B cell (primary cell): ENCODE results near the gene QKI. TPM values are rescaled to one million over a fixed set of nuclear protein-coding genes. Genes with fewer than 3 reads are reported as not detected.
"Not testable (repeated sequence)": the region's sequence is repeated elsewhere in the genome, so short reads cannot be mapped to it uniquely, and the experiment has no call there.

Experiments used
- ATAC-seq: fragments of 200-7000 bp; cut with Tn5 transposase; one replicate; pipeline ENCODE4 v1.10.0; 2021; ENCODE audit warnings: low read depth, mild to moderate bottlenecking, moderate number of reproducible peaks, moderate library complexity
- CTCF ChIA-PET: fragments of 350-600 bp; sonication (Branson Sonifier 250); formaldehyde crosslinking; loops from one replicate; lab custom pipeline; 2021; ENCODE audit warnings: antibody characterized with exemption, inconsistent platforms; lab: Charles Lee
- POLR2A ChIA-PET: fragments of 350-600 bp; sonication (Branson Sonifier 250); formaldehyde crosslinking; loops from one replicate; lab custom pipeline; 2021; ENCODE audit warnings: antibody characterized with exemption; lab: Charles Lee
- DNase-seq: peaks from one replicate; pipeline ENCODE4 v3.0.0; 2013
- H2AFZ ChIP-seq: 2 replicates; pipeline ENCODE4 v1.6.1; 2012; ENCODE audit warnings: mild to moderate bottlenecking, low read depth, low read length; ENCODE audit not compliant: insufficient read depth, poor library complexity, severe bottlenecking
- H3K27ac ChIP-seq, 2 donors: 1 replicate in 1 of 2; 2 replicates in 1 of 2; pipeline ENCODE4 v1.5.1; 2012 to 2013; ENCODE audit warnings: low read length in 2 of 2, mild to moderate bottlenecking in 2 of 2, moderate library complexity in 1 of 2
- H3K27me3 ChIP-seq, 4 experiments: fragments of 200-600 bp in 1 of 4; sonication (generic) in 1 of 4; replicated peaks in 1 of 4; 1 replicate in 2 of 4; 2 replicates in 2 of 4; pipeline versions ENCODE4 v1.6.1 to v1.7.0; 2013 to 2016; ENCODE audit warnings: low read length in 3 of 4, mild to moderate bottlenecking in 2 of 4, mixed read lengths in 1 of 4, moderate library complexity in 1 of 4; ENCODE audit not compliant: insufficient read depth in 4 of 4, control insufficient read depth in 3 of 4; ENCODE audit errors: control extremely low read depth in 1 of 4
- H3K36me3 ChIP-seq, 2 experiments: replicated peaks in 1 of 2; 1 replicate in 1 of 2; 2 replicates in 1 of 2; pipeline versions ENCODE4 v1.6.1 to v1.7.1; 2013; ENCODE audit warnings: low read length in 1 of 2; ENCODE audit not compliant: insufficient read depth in 2 of 2, control insufficient read depth in 1 of 2; ENCODE audit errors: control extremely low read depth in 1 of 2, extremely low read depth in 1 of 2
- H3K4me1 ChIP-seq, 2 donors: fragments of 200-600 bp in 1 of 2; sonication (generic) in 1 of 2; 1 replicate in 1 of 2; 2 replicates in 1 of 2; pipeline versions ENCODE4 v1.5.1 to v1.6.1; 2013 to 2017; ENCODE audit warnings: low read length in 2 of 2; ENCODE audit not compliant: control insufficient read depth in 2 of 2, insufficient read depth in 2 of 2
- H3K4me2 ChIP-seq: replicated peaks from 2 replicates; pipeline ENCODE3; 2012; ENCODE audit warnings: mild to moderate bottlenecking, low read depth, low read length; ENCODE audit not compliant: poor library complexity, severe bottlenecking
- H3K4me3 ChIP-seq, 5 experiments: fragments of 200-600 bp in 1 of 5; sonication (generic) in 1 of 5; 1 replicate in 3 of 5; 2 replicates in 2 of 5; pipeline versions ENCODE4 v1.5.1 to v1.7.0; 2011 to 2016; ENCODE audit warnings: low read length in 4 of 5, mild to moderate bottlenecking in 4 of 5, low read depth in 2 of 5, control low read depth in 1 of 5, moderate library complexity in 1 of 5; ENCODE audit not compliant: insufficient read depth in 1 of 5; ENCODE audit errors: control extremely low read depth in 1 of 5, extremely low read depth in 1 of 5
- H3K79me2 ChIP-seq: fragments of 200-600 bp; sonication (generic); one replicate; pipeline ENCODE4 v1.6.0; 2016; ENCODE audit warnings: low read length; ENCODE audit not compliant: control insufficient read depth, insufficient read depth
- H3K9ac ChIP-seq: fragments of 200-600 bp; sonication (generic); 2 replicates; pipeline ENCODE4 v1.6.1; 2017; ENCODE audit warnings: mild to moderate bottlenecking, low read length, moderate library complexity
- H3K9me3 ChIP-seq, 3 donors: one replicate each; pipeline versions ENCODE4 v1.6.1 to v1.7.1; 2013; ENCODE audit warnings: low read length in 2 of 3; ENCODE audit not compliant: control insufficient read depth in 2 of 3, insufficient read depth in 1 of 3; ENCODE audit errors: control extremely low read depth in 1 of 3
- H4K20me1 ChIP-seq: 2 replicates; pipeline ENCODE4 v1.6.0; 2012; ENCODE audit warnings: mild to moderate bottlenecking, low read length; ENCODE audit not compliant: insufficient read depth, control insufficient read depth, poor library complexity, severe bottlenecking
- H3K27ac Mint-ChIP-seq: one replicate; pipeline ENCODE4 v1.8.0; 2021; ENCODE audit warnings: mixed read lengths
- H3K27me3 Mint-ChIP-seq: one replicate; pipeline ENCODE4 v1.8.0; 2021; ENCODE audit warnings: mixed read lengths
- H3K4me1 Mint-ChIP-seq: one replicate; pipeline ENCODE4 v1.8.0; 2021; ENCODE audit warnings: mixed read lengths
- H3K4me3 Mint-ChIP-seq: one replicate; pipeline ENCODE4 v1.8.0; 2021; ENCODE audit warnings: mixed read lengths
- H3K9me3 Mint-ChIP-seq: one replicate; pipeline ENCODE4 v1.8.0; 2022; ENCODE audit warnings: mixed read lengths; ENCODE audit not compliant: insufficient read depth
- CTCF ChIP-seq: fragments of 200-600 bp; IDR thresholded peaks from one replicate; pipeline ENCODE4 v1.8.0; 2022; ENCODE audit warnings: antibody characterized with exemption, mild to moderate bottlenecking
- EZH2 ChIP-seq: IDR thresholded peaks from 2 replicates; pipeline ENCODE4 v1.6.1; 2012; ENCODE audit warnings: borderline replicate concordance, low read depth, mild to moderate bottlenecking, moderate library complexity, low read length; ENCODE audit not compliant: insufficient read depth, poor library complexity, severe bottlenecking
- WGBS: methylation state at CpG from one replicate; pipeline ENCODE4 v1.1.5; 2013; ENCODE audit warnings: missing lambda C conversion rate; ENCODE audit not compliant: insufficient coverage; 5-methylcytosine and 5-hydroxymethylcytosine counted together
- intact Hi-C: fragments of 100-400 bp; cut with micrococcal nuclease; formaldehyde crosslinking; loops from one replicate; pipeline ENCODE4 v1.10.0; 2022
- polyA plus RNA-seq: library from polyadenylated mRNA; depleted of rRNA; stranded (reverse); fragments of >200 nt; gene quantifications from 2 replicates; pipeline ENCODE4 v1.2.3, GENCODE V29; 2012
- total RNA-seq, 2 donors: library from RNA; stranded (reverse); fragments of 120-200 nt in 1 of 2; gene quantifications; 1 replicate in 1 of 2; 2 replicates in 1 of 2; pipeline versions ENCODE4 v1.2.3 to v1.2.4, GENCODE V29; 2013 to 2022

The QKI gene
- total and polyA plus RNA-seq, 2 donors (not counting 1 experiment from before 2014, with no cell fraction given) = 38.8 to 79.5 TPM

- ATAC-seq = no peak
- no peak for TF ChIP-seq EZH2
- TF ChIP-seq CTCF = no peak
- peaks cover 48% of the 10 kb centered on the region for H3K4me1 Mint-ChIP-seq
These were observed 15.4 kb downstream of the QKI start for GRCh38 chr6:163429858-163430448.

GRCh38 chr6:163432300-163432699, 17.8 kb downstream of the QKI start:
- Mint-ChIP-seq H3K9me3 (no peaks in the 10 kb centered on the region), H3K4me3 (no peak overlapping the region), H3K27ac (no peak overlapping the region), H3K27me3 (no peaks in the 10 kb centered on the region), H3K4me1 (peaks cover 55% of the 10 kb centered on the region)
- Histone ChIP-seq H3K4me3 (no peak overlapping the region), H3K9ac (no peak overlapping the region), H4K20me1 (peaks cover 44% of the 10 kb centered on the region), H3K27ac (no peak overlapping the region), H3K79me2 (peaks cover 95% of the 10 kb centered on the region), H3K27me3 (no peaks in the 10 kb centered on the region), H3K9me3 (no peaks in the 10 kb centered on the region), H3K4me2 (no peak overlapping the region), H3K36me3 (no peaks in the 10 kb centered on the region), H2AFZ (no peak overlapping the region), H3K4me1 (peaks cover 0 to 3% of the 10 kb centered on the region in 2 donors)
- ChIA-PET POLR2A (no interaction called here), CTCF (no interaction called here)
- 100% methylated on average over 1 of the region's 2 CpGs for WGBS
- ATAC-seq = no peak
- intact Hi-C loops = no loop called here
- TF ChIP-seq CTCF (no peak), EZH2 (no peak)
- DNase-seq = no peak

More at GRCh38 chr6:163429858-163430448, 15.4 kb downstream of the QKI start:
- no peaks in the 10 kb centered on the region for H3K27me3 ChIP-seq
- H3K27ac ChIP-seq = no peak overlapping the region
- no peaks in the 10 kb centered on the region for H3K4me1 ChIP-seq
- H4K20me1 ChIP-seq = peaks cover 58% of the 10 kb centered on the region
- H3K9ac ChIP-seq = no peak overlapping the region
- Mint-ChIP-seq H3K27ac (no peak overlapping the region), H3K27me3 (no peaks in the 10 kb centered on the region), H3K4me3 (no peak overlapping the region), H3K9me3 (no peaks in the 10 kb centered on the region)
- H3K9me3 ChIP-seq = no peaks in the 10 kb centered on the region
- no peak for DNase-seq
- peaks cover 94% of the 10 kb centered on the region for H3K79me2 ChIP-seq
- intact Hi-C loops = loop anchor here (10.0 kb wide), 1 partner anchor 125 kb away; no protein-coding TSS in a partner anchor
- ChIA-PET POLR2A (no interaction called here), CTCF (interaction anchor here (0.6 to 6.8 kb wide), 2 partner anchors 125 to 525 kb away, joined by 3 to 51 read pairs; no protein-coding TSS in a partner anchor)
- no peak overlapping the region for H2AFZ ChIP-seq
- whole genome bisulfite sequencing = no CpG with 5 or more reads among the region's 2 CpGs
- no peak overlapping the region for H3K4me2 ChIP-seq
- H3K36me3 ChIP-seq = no peaks in the 10 kb centered on the region
- no peak overlapping the region for H3K4me3 ChIP-seq

- H3K9ac ChIP-seq, H3K27ac Mint-ChIP-seq, intact Hi-C loops, H3K4me3 Mint-ChIP-seq, H3K27me3 ChIP-seq, H3K4me3 ChIP-seq, H3K9me3 ChIP-seq, H3K4me2 ChIP-seq, H3K9me3 Mint-ChIP-seq, H3K27me3 Mint-ChIP-seq, DNase-seq, ATAC-seq, H3K27ac ChIP-seq, H2AFZ ChIP-seq, H3K36me3 ChIP-seq, POLR2A ChIA-PET: not testable (repeated sequence)
- peaks cover 0 to 13% of the 10 kb centered on the region in 2 donors for H3K4me1 ChIP-seq
- peaks cover 95% of the 10 kb centered on the region for H3K79me2 ChIP-seq
- 100% methylated on average over 4 of the region's 9 CpGs for WGBS
- H3K4me1 Mint-ChIP-seq = peaks cover 60% of the 10 kb centered on the region
- H4K20me1 ChIP-seq = peaks cover 45% of the 10 kb centered on the region
- CTCF ChIA-PET = interaction anchor here (0.7 kb wide), 1 partner anchor 32 kb away, joined by 3 read pairs; no protein-coding TSS in a partner anchor
These were observed 19.0 kb downstream of the QKI start for GRCh38 chr6:163433486-163433885.
